NB4 (cell line): ENCODE data around the gene TMEM231.
A peak's percentile ranks its signal among the peaks of the same experiment; 100 is the strongest.
"Not testable (repeated sequence)": the region's sequence is repeated elsewhere in the genome, so short reads cannot be mapped to it uniquely, and the experiment has no call there.

ENCODE experiments used
- DNase-seq: peaks from one replicate; pipeline ENCODE4 v3.0.0; 2010; ENCODE audit warnings: low read depth
- H3K4me3 ChIP-seq: one replicate; pipeline ENCODE4 v1.5.1; 2011; ENCODE audit warnings: mild to moderate bottlenecking, low read depth, low read length, moderate library complexity
- CTCF ChIP-seq: IDR thresholded peaks from one replicate; pipeline ENCODE4 v1.5.1; 2012; ENCODE audit warnings: low read depth, low read length
- MAX ChIP-seq: IDR thresholded peaks from 2 replicates; pipeline ENCODE4 v1.6.1; 2011; ENCODE audit warnings: low read depth, low read length
- MYC ChIP-seq: IDR thresholded peaks from 2 replicates; pipeline ENCODE4 v1.6.1; 2011; ENCODE audit warnings: low read depth, low read length
- POLR2A ChIP-seq: IDR thresholded peaks from 2 replicates; pipeline ENCODE4 v1.6.1; 2011; ENCODE audit warnings: mild to moderate bottlenecking; ENCODE audit not compliant: insufficient read length; ENCODE audit errors: extremely low read depth

Gene TMEM231

GRCh38 chr16:75506574-75506973 lies 49.5 kb downstream of the TMEM231 start:
- no peak for TF ChIP-seq MAX
- TF ChIP-seq MYC: no peak
- TF ChIP-seq CTCF: no peak
- no peak for TF ChIP-seq POLR2A
- DNase-seq: peak; percentile 85
- H3K4me3 ChIP-seq: no peak overlapping the region

- TF ChIP-seq MAX: no peak
- TF ChIP-seq MYC: no peak
- TF ChIP-seq CTCF: no peak
- no peak for TF ChIP-seq POLR2A
- H3K4me3 ChIP-seq: no peak overlapping the region
- DNase-seq: no peak
These were observed 49.9 kb downstream of the TMEM231 start for GRCh38 chr16:75506107-75506506.

- TF ChIP-seq MAX (no peak), POLR2A (no peak), CTCF (no peak), MYC (no peak)
- H3K4me3 ChIP-seq: no peak overlapping the region
- DNase-seq: no peak
These were observed 52.3 kb downstream of the TMEM231 start for GRCh38 chr16:75503801-75504200.

GRCh38 chr16:75502916-75503605 lies 53.0 kb downstream of the TMEM231 start:
- DNase-seq: no peak
- no peak overlapping the region for H3K4me3 ChIP-seq
- TF ChIP-seq POLR2A (no peak), MYC (no peak), CTCF (no peak), MAX (no peak)

GRCh38 chr16:75501820-75502219 lies 54.2 kb downstream of the TMEM231 start:
- not testable (repeated sequence) for H3K4me3 ChIP-seq

GRCh38 chr16:75501359-75501758 lies 54.7 kb downstream of the TMEM231 start:
- no peak for DNase-seq
- no peak overlapping the region for H3K4me3 ChIP-seq
- TF ChIP-seq MAX: no peak
- no peak for TF ChIP-seq CTCF
- TF ChIP-seq POLR2A: no peak
- no peak for TF ChIP-seq MYC

More at GRCh38 chr16:75501820-75502219, 54.2 kb downstream of the TMEM231 start:
- DNase-seq: not testable (repeated sequence)

GRCh38 chr16:75498605-75499322 lies 57.3 kb downstream of the TMEM231 start:
- not testable (repeated sequence) for H3K4me3 ChIP-seq

More at GRCh38 chr16:75498605-75499322, 57.3 kb downstream of the TMEM231 start:
- not testable (repeated sequence) for DNase-seq
